ENCODE measurements around the gene LAMB1.

DNA sequence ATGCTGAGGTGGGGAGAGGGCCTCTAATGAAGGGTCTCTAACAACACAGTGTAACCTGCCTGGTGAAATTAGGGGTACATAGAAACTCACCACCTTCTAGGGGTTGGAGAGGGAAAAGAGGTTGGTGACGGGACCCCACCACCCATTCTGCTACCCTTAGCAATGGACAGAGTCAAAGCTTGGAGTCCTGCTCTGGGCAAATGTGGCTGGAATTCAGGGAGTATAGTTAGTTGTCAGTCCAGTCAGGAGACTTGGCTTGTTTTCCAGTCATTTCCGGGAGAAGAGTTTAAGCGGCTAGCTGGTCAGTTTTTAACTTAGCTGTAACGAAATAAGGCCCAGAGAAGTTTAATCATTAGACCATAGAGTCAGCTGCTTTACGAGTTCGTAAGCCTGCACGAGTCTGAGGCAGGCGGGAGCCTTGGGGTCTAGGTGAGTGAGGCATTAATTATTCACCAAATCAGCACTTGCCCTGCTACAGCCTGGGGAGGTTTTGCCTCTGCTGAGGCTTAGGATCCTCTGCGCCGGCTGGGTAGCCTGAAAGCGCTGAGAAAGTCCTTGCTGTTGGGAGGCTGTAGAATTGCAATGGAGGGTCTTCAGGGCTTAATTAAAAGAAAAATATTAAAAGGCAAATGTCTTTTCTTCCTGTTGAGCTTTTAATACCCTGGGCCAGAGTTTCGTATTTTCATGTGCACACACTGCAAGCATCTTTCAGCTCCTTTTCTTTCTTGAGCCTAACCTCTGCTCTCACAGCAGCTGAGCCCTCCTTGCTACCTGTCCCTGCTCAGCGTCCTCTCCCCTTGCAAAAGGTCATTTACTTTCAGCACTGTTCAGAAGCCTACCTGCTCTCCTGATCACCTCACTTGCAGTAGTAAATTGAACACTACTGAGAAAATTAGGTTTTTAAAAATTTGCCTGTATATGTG is 1.5 kb upstream of the LAMB1 start:
- TF ChIP-seq CTCF (IDR thresholded peaks at IDR 0.05; ENCODE audit: poor library complexity) = no peak
- TF ChIP-seq EZH2 (IDR thresholded peaks at IDR 0.05; ENCODE audit: borderline replicate concordance) = no peak
- TF ChIP-seq EZH2phosphoT487 (IDR thresholded peaks at IDR 0.05; ENCODE audit: low read depth, severe bottlenecking, unreplicated experiment) = no peak
